CD4-positive, alpha-beta memory T cell (primary cell): ENCODE measurements around the gene CAMSAP1. TPM values are rescaled to one million over a fixed set of nuclear protein-coding genes. Genes with fewer than 3 reads are reported as not detected.
"Not testable (repeated sequence)": the region's sequence is repeated elsewhere in the genome, so short reads cannot be mapped to it uniquely, and the experiment has no call there.

ENCODE experiments used
- CTCF ChIA-PET: fragments of 350-600 bp; sonication (Branson Sonifier 250); formaldehyde crosslinking; loops from one replicate; lab custom pipeline; 2021; ENCODE audit warnings: inconsistent platforms; ENCODE audit not compliant: partially characterized antibody; lab: Charles Lee
- POLR2A ChIA-PET: fragments of 350-600 bp; sonication (Branson Sonifier 250); formaldehyde crosslinking; loops from one replicate; lab custom pipeline; 2021; ENCODE audit not compliant: partially characterized antibody; lab: Charles Lee
- DNase-seq, 5 donors: peaks; one replicate each; pipeline versions ENCODE4 v3.0.0 to v3.0.0-alpha.2; 2020 to 2022; ENCODE audit warnings: mixed read lengths in 1 of 5
- H3K27ac ChIP-seq: one replicate; pipeline ENCODE4 v1.7.0; 2013; ENCODE audit warnings: low read depth, low read length
- H3K27me3 ChIP-seq: 2 replicates; pipeline ENCODE4 v1.7.0; 2013; ENCODE audit warnings: mild to moderate bottlenecking, low read length, moderate library complexity; ENCODE audit not compliant: insufficient read depth
- H3K36me3 ChIP-seq: 2 replicates; pipeline ENCODE4 v1.7.0; 2013; ENCODE audit warnings: mild to moderate bottlenecking, low read length, moderate library complexity; ENCODE audit not compliant: insufficient read depth
- H3K4me1 ChIP-seq: 2 replicates; pipeline ENCODE4 v1.7.0; 2013; ENCODE audit warnings: mild to moderate bottlenecking, low read length, moderate library complexity; ENCODE audit not compliant: insufficient read depth
- H3K4me3 ChIP-seq, 2 donors: one replicate each; pipeline ENCODE4 v1.7.0; 2013; ENCODE audit warnings: low read length in 2 of 2, mild to moderate bottlenecking in 1 of 2
- H3K9me3 ChIP-seq, 2 donors: one replicate each; pipeline ENCODE4 v1.7.0; 2013; ENCODE audit warnings: low read length in 2 of 2, control low read depth in 1 of 2; ENCODE audit not compliant: control insufficient read depth in 1 of 2
- H3K27ac Mint-ChIP-seq, 7 donors: one replicate each; pipeline ENCODE4 v1.8.0; 2020 to 2021; ENCODE audit warnings: mixed read lengths in 7 of 7, mild to moderate bottlenecking in 6 of 7, inconsistent platforms in 3 of 7, moderate library complexity in 3 of 7
- H3K27me3 Mint-ChIP-seq, 2 donors: one replicate each; pipeline ENCODE4 v1.8.0; 2020 to 2021; ENCODE audit warnings: mixed read lengths in 2 of 2
- H3K36me3 Mint-ChIP-seq, 2 donors: one replicate each; pipeline ENCODE4 v1.8.0; 2020 to 2021; ENCODE audit warnings: mixed read lengths in 2 of 2, inconsistent platforms in 1 of 2, mild to moderate bottlenecking in 1 of 2
- H3K4me1 Mint-ChIP-seq, 4 donors: one replicate each; pipeline ENCODE4 v1.8.0; 2020 to 2021; ENCODE audit warnings: mixed read lengths in 4 of 4, mild to moderate bottlenecking in 1 of 4
- H3K4me3 Mint-ChIP-seq, 8 donors: one replicate each; pipeline ENCODE4 v1.8.0; 2020 to 2021; ENCODE audit warnings: mixed read lengths in 8 of 8, mild to moderate bottlenecking in 7 of 8, moderate library complexity in 6 of 8, inconsistent platforms in 3 of 8
- H3K9me3 Mint-ChIP-seq, 8 donors: one replicate each; pipeline ENCODE4 v1.8.0; 2020 to 2021; ENCODE audit warnings: mixed read lengths in 8 of 8, mild to moderate bottlenecking in 5 of 8, inconsistent platforms in 3 of 8, moderate library complexity in 1 of 8
- intact Hi-C: fragments of 100-400 bp; cut with micrococcal nuclease; formaldehyde crosslinking; loops from one replicate; pipeline ENCODE4 v1.15.1; 2023
- polyA plus RNA-seq, 2 donors: library from polyadenylated mRNA; unstranded; fragments of 300-500 nt; fragmentation: Illumina TruSeq; gene quantifications; one replicate each; pipeline ENCODE4 v1.2.3, GENCODE V29; 2021
- total RNA-seq, 2 experiments: library from RNA; stranded (reverse); gene quantifications; one replicate each; pipeline ENCODE4 v1.2.3, GENCODE V29; 2021

The CAMSAP1 gene
- total and polyA plus RNA-seq, 4 experiments from 2014 or later, result 0.76 to 51.7 (median 22.5) TPM

- Mint-ChIP-seq H3K27me3 (no peaks in the 10 kb centered on the region), H3K4me1 (peaks cover 0 to 3% (median 0%) of the 10 kb centered on the region in 4 donors), H3K36me3 (peaks cover 56 to 70% of the 10 kb centered on the region in 2 donors), H3K27ac (no peak overlapping the region), H3K9me3 (no peaks in the 10 kb centered on the region), H3K4me3 (no peak overlapping the region)
- Histone ChIP-seq H3K9me3 (no peaks in the 10 kb centered on the region), H3K4me3 (no peak overlapping the region), H3K27ac (no peak overlapping the region), H3K4me1 (no peaks in the 10 kb centered on the region), H3K36me3 (peaks cover 34% of the 10 kb centered on the region), H3K27me3 (no peaks in the 10 kb centered on the region)
- intact Hi-C loops, result no loop called here
- ChIA-PET POLR2A (no interaction called here), CTCF (interaction anchor here (0.6 kb wide), 1 partner anchor 125 kb away, joined by 3 read pairs; no protein-coding TSS in a partner anchor)
- DNase-seq, result no peak
Observed at GRCh38 chr9:135946392-135946994, 39.1 kb upstream of the CAMSAP1 start.

DNA sequence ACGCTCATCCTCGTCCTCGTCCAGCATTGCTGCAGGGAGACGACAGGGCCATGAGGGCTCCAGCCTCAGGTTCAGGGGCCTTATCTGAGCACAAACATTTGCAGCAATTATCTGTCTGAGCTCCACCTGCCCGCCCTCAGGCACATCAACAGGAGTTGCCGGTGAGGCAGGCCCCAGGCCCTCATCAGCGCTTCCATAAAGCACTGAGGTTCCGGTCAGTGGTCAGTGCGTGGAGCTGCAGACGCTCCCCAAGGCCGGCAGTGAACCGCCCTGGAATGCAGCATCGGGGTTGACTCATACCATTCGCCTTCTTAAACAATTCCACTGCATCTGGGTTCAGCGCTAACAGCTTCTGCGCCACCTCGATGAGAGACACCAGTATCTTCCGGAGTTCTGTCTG is 38.6 kb upstream of the CAMSAP1 start:
- Mint-ChIP-seq H3K4me1 (peaks cover 0 to 3% (median 0%) of the 10 kb centered on the region in 4 donors), H3K27ac (no peak overlapping the region), H3K9me3 (no peaks in the 10 kb centered on the region), H3K36me3 (peaks cover 56 to 71% of the 10 kb centered on the region in 2 donors), H3K27me3 (no peaks in the 10 kb centered on the region), H3K4me3 (no peak overlapping the region)
- Histone ChIP-seq H3K27me3 (no peaks in the 10 kb centered on the region), H3K4me3 (no peak overlapping the region), H3K27ac (no peak overlapping the region), H3K4me1 (no peaks in the 10 kb centered on the region), H3K36me3 (peaks cover 34% of the 10 kb centered on the region), H3K9me3 (no peaks in the 10 kb centered on the region)
- intact Hi-C loops, result no loop called here
- POLR2A ChIA-PET, result no interaction called here
- no peak for DNase-seq
- CTCF ChIA-PET, result interaction anchor here (0.6 to 1.6 kb wide), 2 partner anchors 82 to 126 kb away, joined by 3 read pairs; no protein-coding TSS in a partner anchor

DNA sequence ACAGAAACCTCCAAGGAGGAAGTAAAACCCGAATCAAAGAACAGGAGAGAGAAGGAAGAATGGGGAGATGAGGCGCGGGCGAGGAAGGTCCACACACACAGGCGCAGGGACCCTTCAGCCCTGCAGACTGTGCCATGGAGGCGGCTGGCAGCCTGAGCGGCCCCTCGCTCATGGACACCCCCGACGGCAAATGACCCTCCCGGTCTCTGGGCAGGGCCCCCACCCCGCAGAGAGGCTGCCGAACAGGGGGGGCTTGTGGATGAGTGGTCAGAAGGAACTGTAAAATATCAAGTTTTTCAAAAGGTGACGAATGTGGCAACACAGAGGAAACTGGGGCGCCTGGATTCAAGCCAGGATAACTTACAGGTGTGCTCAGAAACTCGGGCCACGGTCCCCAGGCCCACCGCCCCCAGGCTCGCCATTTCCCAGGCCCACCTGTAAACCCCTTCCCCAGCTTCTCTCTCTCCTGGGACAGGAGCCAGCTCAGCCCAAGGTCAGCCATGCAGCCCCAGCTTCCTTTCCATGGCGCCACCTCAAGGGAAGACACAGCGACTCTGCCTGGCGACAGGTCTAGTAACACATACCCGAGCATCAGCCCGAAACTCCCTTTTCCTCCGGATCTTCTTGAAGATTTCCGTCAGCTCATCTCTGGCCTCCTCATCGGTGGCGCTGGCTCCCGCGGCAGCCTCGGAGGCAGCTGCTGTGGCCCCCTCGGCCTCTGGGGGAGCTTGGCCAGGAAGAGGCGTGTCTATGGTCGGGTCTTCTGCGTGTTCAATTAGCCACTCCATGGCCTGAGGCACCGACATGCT is 37.3 kb upstream of the CAMSAP1 start:
- intact Hi-C loops, result no loop called here
- no peak for DNase-seq
- peaks cover 51 to 68% of the 10 kb centered on the region in 2 donors for H3K36me3 Mint-ChIP-seq
- H3K9me3 ChIP-seq, result no peaks in the 10 kb centered on the region
- no peak overlapping the region for H3K4me3 Mint-ChIP-seq
- H3K4me3 ChIP-seq, result no peak overlapping the region
- H3K9me3 Mint-ChIP-seq, result peaks cover 0 to under 1% (median 0%) of the 10 kb centered on the region in 8 donors
- H3K36me3 ChIP-seq, result peaks cover 29% of the 10 kb centered on the region
- H3K27me3 ChIP-seq, result no peaks in the 10 kb centered on the region
- no peak overlapping the region for H3K27ac ChIP-seq
- POLR2A ChIA-PET, result no interaction called here
- H3K4me1 ChIP-seq, result no peaks in the 10 kb centered on the region
- H3K4me1 Mint-ChIP-seq, result peaks cover 0 to 3% (median under 1%) of the 10 kb centered on the region in 4 donors
- peak overlapping the region in 1 of 7 donors; percentile 36 for H3K27ac Mint-ChIP-seq
- H3K27me3 Mint-ChIP-seq, result no peaks in the 10 kb centered on the region
- CTCF ChIA-PET, result interaction anchor here (1.6 kb wide), 1 partner anchor 80 kb away, joined by 3 read pairs; no protein-coding TSS in a partner anchor

DNA sequence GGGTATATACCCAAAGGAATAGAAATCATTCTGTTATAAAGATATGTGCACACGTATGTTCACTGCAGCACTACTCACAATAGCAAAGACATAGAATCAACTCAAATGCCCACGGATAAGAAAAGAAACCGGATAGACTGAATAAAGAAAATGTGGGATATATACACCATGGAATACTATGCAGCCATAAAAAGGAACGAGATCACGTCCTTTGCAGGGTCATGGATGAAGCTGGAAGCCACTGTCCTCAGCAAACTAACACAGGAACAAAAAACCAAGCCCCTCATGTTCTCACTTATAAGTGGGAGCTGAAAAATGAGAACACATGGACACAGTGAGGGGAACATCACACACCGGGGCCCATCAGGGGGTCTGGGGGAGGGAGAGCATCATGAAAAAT is 36.3 kb upstream of the CAMSAP1 start:
- H3K27ac ChIP-seq, intact Hi-C loops, H3K4me1 Mint-ChIP-seq, H3K4me1 ChIP-seq, H3K27ac Mint-ChIP-seq, DNase-seq, CTCF ChIA-PET, H3K27me3 ChIP-seq, H3K4me3 Mint-ChIP-seq, H3K4me3 ChIP-seq, H3K9me3 Mint-ChIP-seq, POLR2A ChIA-PET, H3K27me3 Mint-ChIP-seq, H3K9me3 ChIP-seq: not testable (repeated sequence)
- H3K36me3 Mint-ChIP-seq, result peaks cover 50 to 67% of the 10 kb centered on the region in 2 donors
- peaks cover 27% of the 10 kb centered on the region for H3K36me3 ChIP-seq

DNA sequence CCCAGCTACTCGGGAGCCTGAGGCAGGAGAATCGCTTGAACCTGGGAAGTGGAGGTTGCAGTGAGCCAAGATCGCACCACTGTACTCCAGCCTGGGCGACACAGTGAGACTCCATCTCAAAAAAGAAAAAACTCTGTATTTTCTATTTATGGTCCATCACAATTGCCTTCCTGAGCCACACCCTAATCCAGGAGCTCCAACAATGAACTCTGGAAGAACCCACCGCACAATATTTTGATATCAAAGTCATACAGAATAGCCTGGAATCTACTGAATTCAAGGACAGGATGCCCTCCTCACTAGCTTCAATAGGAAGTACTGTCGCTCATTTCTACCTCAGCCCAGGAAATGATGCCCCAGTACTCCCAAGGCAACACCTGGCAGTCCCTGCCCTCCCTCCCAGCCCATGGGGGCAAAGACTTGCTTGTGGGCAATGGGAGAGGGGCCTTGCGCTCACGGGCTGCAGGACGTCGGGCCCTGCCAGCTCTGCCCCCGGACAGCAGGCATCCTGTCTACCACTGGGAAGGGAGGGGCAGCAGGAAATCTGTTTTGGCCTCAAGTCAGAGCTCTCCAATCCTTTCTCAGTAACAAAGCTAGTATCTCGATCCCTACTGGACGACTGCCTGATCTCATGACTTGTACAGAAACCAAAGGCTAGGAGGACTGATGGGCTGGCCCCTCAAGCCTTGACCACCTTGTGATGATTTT is 34.1 kb upstream of the CAMSAP1 start:
- peaks cover 0 to 2% of the 10 kb centered on the region in 2 donors for H3K27me3 Mint-ChIP-seq
- Histone ChIP-seq H3K36me3 (peaks cover 35% of the 10 kb centered on the region), H3K4me1 (no peaks in the 10 kb centered on the region), H3K27me3 (no peaks in the 10 kb centered on the region), H3K9me3 (no peaks in the 10 kb centered on the region), H3K4me3 (no peak overlapping the region), H3K27ac (no peak overlapping the region)
- DNase-seq, result no peak
- peak overlapping the region in 1 of 7 donors; percentile 43 for H3K27ac Mint-ChIP-seq
- intact Hi-C loops, result no loop called here
- H3K4me1 Mint-ChIP-seq, result peaks cover 2 to 12% (median 7%) of the 10 kb centered on the region in 4 donors
- H3K9me3 Mint-ChIP-seq, result peaks cover 0 to 5% (median 0%) of the 10 kb centered on the region in 8 donors
- ChIA-PET POLR2A (no interaction called here), CTCF (no interaction called here)
- peaks cover 49 to 65% of the 10 kb centered on the region in 2 donors for H3K36me3 Mint-ChIP-seq
- H3K4me3 Mint-ChIP-seq, result no peak overlapping the region

- Mint-ChIP-seq H3K4me1 (peaks cover 2 to 12% (median 7%) of the 10 kb centered on the region in 4 donors), H3K4me3 (peak overlapping the region in 7 of 8 donors; percentile 57 to 77 (median 65)), H3K36me3 (peaks cover 55% of the 10 kb centered on the region in 2 donors), H3K27ac (peak overlapping the region; percentile 67 to 98 (median 93)), H3K9me3 (peaks cover 0 to 5% (median 0%) of the 10 kb centered on the region in 8 donors), H3K27me3 (peaks cover 0 to 2% of the 10 kb centered on the region in 2 donors)
- Histone ChIP-seq H3K4me1 (no peaks in the 10 kb centered on the region), H3K9me3 (no peaks in the 10 kb centered on the region), H3K4me3 (no peak overlapping the region), H3K27me3 (no peaks in the 10 kb centered on the region), H3K36me3 (peaks cover 27% of the 10 kb centered on the region), H3K27ac (no peak overlapping the region)
- ChIA-PET POLR2A (no interaction called here), CTCF (no interaction called here)
- peak; percentile 42 to 62 (median 56) for DNase-seq
- intact Hi-C loops, result no loop called here
Observed at GRCh38 chr9:135939351-135940265, 32.3 kb upstream of the CAMSAP1 start.
